Ishikawa (cell line): ENCODE measurements around the gene ARHGEF11.

ENCODE experiments used
- CEBPB ChIP-seq: IDR thresholded peaks from 2 replicates; pipeline ENCODE4 v1.6.1; 2012
- EGR1 ChIP-seq: IDR thresholded peaks from 2 replicates; pipeline ENCODE4 v1.6.1; 2012
- EP300 ChIP-seq: IDR thresholded peaks from 2 replicates; pipeline ENCODE4 v1.6.1; 2012; ENCODE audit warnings: borderline replicate concordance
- FOXM1 ChIP-seq: IDR thresholded peaks from 2 replicates; pipeline ENCODE4 v1.6.1; 2012; ENCODE audit warnings: low read depth, borderline replicate concordance
- RAD21 ChIP-seq: IDR thresholded peaks from 2 replicates; pipeline ENCODE4 v1.6.1; 2012; ENCODE audit warnings: low read depth
- TAF1 ChIP-seq: IDR thresholded peaks from 2 replicates; pipeline ENCODE4 v1.6.1; 2012; ENCODE audit warnings: low read depth, mild to moderate bottlenecking
- ZBTB7A ChIP-seq: IDR thresholded peaks from 2 replicates; pipeline ENCODE4 v1.6.1; 2012; ENCODE audit warnings: low read depth
- TF ChIP-seq, protein P1 (sequence below): IDR thresholded peaks from 2 replicates; pipeline ENCODE4 v1.6.1; 2012

DNA sequence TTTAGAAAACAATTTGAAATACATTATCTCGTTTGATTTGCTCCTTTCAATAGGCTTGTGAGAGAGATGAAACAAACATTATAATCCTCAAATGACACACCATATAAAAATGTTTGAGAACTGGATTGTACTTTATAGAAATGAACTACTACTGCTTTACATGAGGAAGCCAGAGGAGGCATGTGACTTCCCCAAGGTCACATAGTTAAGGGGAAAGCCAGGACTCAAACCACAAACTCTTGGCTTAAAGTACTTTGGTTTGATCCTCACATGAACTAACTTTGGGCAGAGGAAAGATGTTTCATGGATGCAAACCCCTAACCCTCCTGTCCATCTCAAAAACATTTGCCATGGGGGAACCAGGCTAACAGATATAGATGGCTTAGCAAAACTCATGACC is 4.7 kb downstream of the ARHGEF11 start:
- no peak for TF ChIP-seq ZBTB7A
- TF ChIP-seq TAF1 = no peak
- TF ChIP-seq RAD21 = no peak
- TF ChIP-seq, protein P1, sequence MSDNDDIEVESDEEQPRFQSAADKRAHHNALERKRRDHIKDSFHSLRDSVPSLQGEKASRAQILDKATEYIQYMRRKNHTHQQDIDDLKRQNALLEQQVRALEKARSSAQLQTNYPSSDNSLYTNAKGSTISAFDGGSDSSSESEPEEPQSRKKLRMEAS = no peak
- no peak for TF ChIP-seq EGR1
- TF ChIP-seq CEBPB = no peak
- no peak for TF ChIP-seq FOXM1
- no peak for TF ChIP-seq EP300
